K562 (cell line): Measurements from ENCODE around the gene C1orf116. TPM values are rescaled to one million over a fixed set of nuclear protein-coding genes. Genes with fewer than 3 reads are reported as not detected.

Source experiments
- ATAC-seq: fragments of 200-7000 bp; cut with Tn5 transposase; 3 replicates; pipeline ENCODE4 v1.9.1; 2020; ENCODE audit warnings: moderate library complexity
- BruUV-seq: library from RNA; stranded (reverse); fragments of 400-500 nt; replicated peaks from 2 replicates; lab custom pipeline; 2021; lab: Mats Ljungman, UMichigan
- CTCF ChIA-PET: fragments of 300-600 bp; formaldehyde crosslinking; extraction: SDS; loops from one replicate; lab custom pipeline; 2021; ENCODE audit warnings: low intra/inter-chr PET ratio; lab: Yijun Ruan, JAX
- POLR2A ChIA-PET: fragments of 300-600, 350-650 bp; sonication (Branson Sonifier 250); formaldehyde crosslinking; extraction: SDS; loops from one replicate; lab custom pipeline; 2021; ENCODE audit warnings: antibody characterized with exemption, inconsistent platforms; lab: Yijun Ruan, JAX
- DNase-seq, 4 experiments: peaks; one replicate each; pipeline versions ENCODE4 v3.0.0 to v3.0.0-alpha.2; 2011 to 2018; ENCODE audit warnings: low spot score in 3 of 4, mixed read lengths in 3 of 4; ENCODE audit errors: extremely low read depth in 1 of 4
- FAIRE-seq: peaks from 2 replicates; lab custom pipeline; 2011; peaks lifted over from hg19 to GRCh38; lab: Jason Lieb, UNC
- H2AFZ ChIP-seq: 2 replicates; pipeline ENCODE4 v1.6.0; 2011; ENCODE audit warnings: low read depth, low read length, control low read depth, inconsistent platforms
- H3K27ac ChIP-seq: fragments of 200-600 bp; 3 replicates; pipeline ENCODE4 v1.8.0; 2011; ENCODE audit warnings: low read depth, mild to moderate bottlenecking, control low read depth, inconsistent platforms, low read length, moderate library complexity, mixed read lengths; ENCODE audit errors: extremely low read depth
- H3K27me3 ChIP-seq, 2 experiments: fragments of 300-600 bp in 1 of 2; 2 replicates in 1 of 2; 3 replicates in 1 of 2; pipeline versions ENCODE4 v1.6.0 to v1.8.0; 2011; ENCODE audit warnings: inconsistent platforms in 2 of 2, low read length in 2 of 2, mild to moderate bottlenecking in 1 of 2, mixed read lengths in 1 of 2, moderate library complexity in 1 of 2; ENCODE audit not compliant: control insufficient read depth in 2 of 2, insufficient read depth in 2 of 2
- H3K36me3 ChIP-seq: fragments of 300-600 bp; 3 replicates; pipeline ENCODE4 v1.8.0; 2011; ENCODE audit warnings: mild to moderate bottlenecking, low read length, inconsistent platforms; ENCODE audit not compliant: control insufficient read depth, insufficient read depth
- H3K4me1 ChIP-seq, 2 experiments: fragments of 200-600 bp in 1 of 2; replicated peaks in 1 of 2; 2 replicates in 1 of 2; 3 replicates in 1 of 2; pipeline versions ENCODE4 v1.5.1 to v1.8.0; 2011; ENCODE audit warnings: inconsistent platforms in 2 of 2, low read length in 2 of 2, mild to moderate bottlenecking in 1 of 2, mixed read lengths in 1 of 2, moderate library complexity in 1 of 2; ENCODE audit not compliant: control insufficient read depth in 2 of 2, insufficient read depth in 2 of 2
- H3K4me2 ChIP-seq: 2 replicates; pipeline ENCODE4 v1.6.1; 2011; ENCODE audit warnings: low read length, control low read depth, inconsistent platforms, mixed read lengths; ENCODE audit not compliant: insufficient read depth
- H3K4me3 ChIP-seq: fragments of 200-600 bp; sonication (generic), shearing (Covaris generic); 2 replicates; pipeline ENCODE4 v1.5.1; 2016; ENCODE audit warnings: control low read depth, inconsistent platforms
- H3K79me2 ChIP-seq: fragments of 200-600 bp; 3 replicates; pipeline ENCODE4 v1.8.0; 2011; ENCODE audit warnings: low read length, inconsistent platforms; ENCODE audit not compliant: control insufficient read depth, insufficient read depth
- H3K9ac ChIP-seq, 2 experiments: 2 replicates each; pipeline versions ENCODE4 v1.6.0 to v1.6.1; 2011; ENCODE audit warnings: low read depth in 2 of 2, low read length in 2 of 2, control low read depth in 1 of 2, inconsistent platforms in 1 of 2, mild to moderate bottlenecking in 1 of 2, mixed read lengths in 1 of 2; ENCODE audit not compliant: insufficient read depth in 1 of 2
- H3K9me1 ChIP-seq: one replicate; pipeline ENCODE4 v1.6.0; 2011; ENCODE audit warnings: inconsistent platforms, mild to moderate bottlenecking, low read length, moderate library complexity; ENCODE audit not compliant: control insufficient read depth, insufficient read depth
- H3K9me3 ChIP-seq: replicated peaks from 2 replicates; pipeline ENCODE4 v1.5.1; 2011; ENCODE audit warnings: low read depth, low read length, inconsistent platforms; ENCODE audit not compliant: control insufficient read depth, insufficient read depth
- H4K20me1 ChIP-seq: replicated peaks from 2 replicates; pipeline ENCODE4 v1.6.1; 2011; ENCODE audit warnings: low read length, inconsistent platforms, mixed read lengths; ENCODE audit not compliant: control insufficient read depth, insufficient read depth
- ARID3B ChIP-seq: fragments of 250-450 bp; sonication (Bioruptor Pico); IDR thresholded peaks from 2 replicates; pipeline ENCODE4 v1.4.0; 2020; ENCODE audit warnings: borderline replicate concordance
- C11orf30 ChIP-seq: fragments of 450-650 bp; IDR thresholded peaks from 2 replicates; pipeline ENCODE4 v1.6.1; 2016; ENCODE audit warnings: low read depth, mild to moderate bottlenecking
- CBFA2T2 ChIP-seq: fragments of 450-650 bp; conservative IDR thresholded peaks from 2 replicates; pipeline ENCODE4 v1.6.1; 2017; ENCODE audit warnings: mild to moderate bottlenecking
- CBFA2T3 ChIP-seq: fragments of 450-650 bp; IDR thresholded peaks from 2 replicates; pipeline ENCODE4 v1.6.1; 2017
- ELF4 ChIP-seq: fragments of 450-650 bp; formaldehyde crosslinking; IDR thresholded peaks from 2 replicates; pipeline ENCODE4 v1.4.0; 2022; ENCODE audit warnings: missing genetic modification characterization
- ESRRA ChIP-seq: fragments of 450-650 bp; IDR thresholded peaks from 2 replicates; pipeline ENCODE4 v1.6.1; 2014; ENCODE audit warnings: low read depth, mild to moderate bottlenecking, moderate library complexity, borderline replicate concordance
- ETV5 ChIP-seq: sonication (generic); formaldehyde crosslinking; IDR thresholded peaks from 2 replicates; pipeline ENCODE4 v1.4.0; 2020; ENCODE audit warnings: low read depth, mild to moderate bottlenecking, missing genetic modification reagents
- GATAD2B ChIP-seq: fragments of 450-650 bp; IDR thresholded peaks from 2 replicates; pipeline ENCODE4 v1.6.1; 2017; ENCODE audit warnings: mild to moderate bottlenecking, borderline replicate concordance
- HDAC2 ChIP-seq: fragments of 450-650 bp; IDR thresholded peaks from 2 replicates; pipeline ENCODE4 v1.6.1; 2016; ENCODE audit warnings: mild to moderate bottlenecking
- JUNB ChIP-seq: fragments of 450-650 bp; formaldehyde crosslinking; conservative IDR thresholded peaks from 2 replicates; pipeline ENCODE4 v1.4.0; 2020; ENCODE audit warnings: mild to moderate bottlenecking
- KDM1A ChIP-seq, 2 experiments: fragments of 450-650 bp; IDR thresholded peaks; 2 replicates each; pipeline ENCODE4 v1.6.1; 2016; ENCODE audit warnings: mild to moderate bottlenecking in 2 of 2
- MAFF ChIP-seq: IDR thresholded peaks from 2 replicates; pipeline ENCODE4 v1.6.1; 2012; ENCODE audit warnings: low read length, improper control_type of control experiment
- MAFG ChIP-seq: fragments of 450-650 bp; conservative IDR thresholded peaks from 2 replicates; pipeline ENCODE4 v1.6.1; 2016; ENCODE audit warnings: missing genetic modification characterization, missing compliant biosample characterization
- MAFK ChIP-seq: IDR thresholded peaks from 2 replicates; pipeline ENCODE4 v1.6.1; 2011; ENCODE audit warnings: low read length, improper control_type of control experiment
- RCOR1 ChIP-seq, 2 experiments: IDR thresholded peaks; 2 replicates each; pipeline ENCODE4 v1.6.1; 2012; ENCODE audit warnings: low read depth in 2 of 2, low read length in 2 of 2, borderline replicate concordance in 1 of 2, improper control_type of control experiment in 1 of 2
- SPI1 ChIP-seq: IDR thresholded peaks from 2 replicates; pipeline ENCODE4 v1.6.1; 2011; ENCODE audit warnings: low read depth, low read length, control low read depth, borderline replicate concordance
- TCF7 ChIP-seq: sonication (generic); IDR thresholded peaks from 2 replicates; pipeline ENCODE4 v1.6.1; 2016; ENCODE audit warnings: antibody characterized with exemption, borderline replicate concordance
- THAP12 ChIP-seq: fragments of 250-450 bp; sonication (Bioruptor Pico); IDR thresholded peaks from 2 replicates; pipeline ENCODE4 v1.9.0; 2021; ENCODE audit warnings: mild to moderate bottlenecking, inconsistent platforms
- ZNF184 ChIP-seq: sonication (generic); formaldehyde crosslinking; IDR thresholded peaks from 2 replicates; pipeline ENCODE4 v1.5.0; 2020; ENCODE audit warnings: missing genetic modification reagents
- ZNF431 ChIP-seq: sonication (generic); formaldehyde crosslinking; IDR thresholded peaks from 2 replicates; pipeline ENCODE4 v1.8.0; 2022; ENCODE audit warnings: mild to moderate bottlenecking, missing genetic modification reagents
- WGBS: fragments of 100-300 bp; shearing (Covaris generic); methylation state at CpG from one replicate; pipeline ENCODE4 v1.1.6; 2016; ENCODE audit warnings: low coverage, mixed read lengths; ENCODE audit not compliant: insufficient coverage; ENCODE audit errors: missing lambda C conversion rate; 5-methylcytosine and 5-hydroxymethylcytosine counted together
- in situ Hi-C: fragments of 300-500 bp; cut with MboI; formaldehyde crosslinking; loops from 4 replicates; pipeline ENCODE4 v1.15.0; 2018; ENCODE audit warnings: inconsistent platforms, mixed read lengths
- intact Hi-C: fragments of 100-400 bp; cut with micrococcal nuclease; formaldehyde crosslinking; loops from 2 replicates; pipeline ENCODE4 v1.14.2; 2022
- polyA plus RNA-seq, 8 experiments: library from polyadenylated mRNA; depleted of rRNA in 4 of 8; stranded (reverse) in 5 of 8; unstranded in 3 of 8; fragments of >200 nt; fragmentation: Nextera tagmentation in 2 of 8; fragmentation: Illumina TruSeq in 1 of 8; extraction: Ambion mirVana in 2 of 8; extraction: Trizol in 1 of 8; gene quantifications; 2 replicates each; pipeline versions ENCODE4 v1.2.1 to v1.2.3, GENCODE V29; 2011 to 2014; ENCODE audit warnings: inconsistent platforms in 1 of 8, missing spikeins in 1 of 8
- total RNA-seq, 7 experiments: library from RNA; depleted of rRNA in 6 of 7; stranded (reverse); fragments of >200 nt in 6 of 7; fragmentation: Illumina TruSeq in 2 of 7; extraction: Trizol in 2 of 7; gene quantifications; 2 replicates each; pipeline versions ENCODE4 v1.2.1 to v1.2.3, GENCODE V29; 2011 to 2021; ENCODE audit warnings: low replicate concordance in 1 of 7

The C1orf116 gene
- total and polyA plus RNA-seq, 9 of the 15 experiments (the other 6 are each of a cell fraction or from before 2014, with no cell fraction given) = 0.62 to 3.0 (median 0.95) TPM

- TF ChIP-seq THAP12 (no peak), TCF7 (no peak), ZNF184 (CRISPR knock-in tag) (no peak), ZNF431 (CRISPR knock-in tag) (no peak), ARID3B (CRISPR knock-in tag) (no peak)
Measured at GRCh38 chr1:206970446-206970845, 62.1 kb downstream of the C1orf116 start, which contains the start of gene FCAMR (continued).

GRCh38 chr1:206969090-206969489, 63.5 kb downstream of the C1orf116 start:
- Histone ChIP-seq H2AFZ (no peak overlapping the region), H3K79me2 (no peaks in the 10 kb centered on the region), H3K36me3 (no peaks in the 10 kb centered on the region), H3K4me2 (no peak overlapping the region), H4K20me1 (no peaks in the 10 kb centered on the region), H3K27ac (no peak overlapping the region), H3K27me3 (peaks cover 12 to 21% of the 10 kb centered on the region in 2 experiments; a peak in 4 of 5 replicates), H3K9me1 (no peaks in the 10 kb centered on the region), H3K4me3 (no peak overlapping the region), H3K9me3 (no peaks in the 10 kb centered on the region), H3K9ac (no peak overlapping the region), H3K4me1 (no peaks in the 10 kb centered on the region; a peak in 1 of 5 replicates)
- ATAC-seq (peak; percentile 17; the same call in 2 of the 3 replicates), FAIRE-seq (no peak), DNase-seq (no peak)
- intact Hi-C loops (no loop called here), in situ Hi-C loops (no loop called here)
- ChIA-PET CTCF (no interaction called here), POLR2A (interaction anchor here (0.6 to 1.4 kb wide), 4 partner anchors 9 to 837 kb away, joined by 3 to 5 read pairs (median 3); no protein-coding TSS in a partner anchor)
- BruUV-seq = no TSS peak
- whole genome bisulfite sequencing = 1% methylated on average over 5 of the region's 5 CpGs
- TF ChIP-seq CBFA2T3 (peak; percentile 51; the same call in 1 of the 2 replicates), JUNB (CRISPR knock-in tag) (no peak), HDAC2 (0 out of 2 replicates have a peak, but pooled peaks have one; percentile 23), SPI1 (peak; percentile 35; the same call in 1 of the 2 replicates), GATAD2B (no peak), CBFA2T2 (0 out of 2 replicates have a peak, but pooled peaks have one; percentile 10), ESRRA (0 out of 2 replicates have a peak, but pooled peaks have one; percentile 30), ETV5 (CRISPR knock-in tag) (no peak), MAFK (peak; percentile 71), RCOR1 (IDR thresholded peaks at IDR 0.05; ENCODE audit: borderline replicate concordance in 1 of 2, low read depth in 2 of 2, low read length in 2 of 2) (peak; percentile 67 to 81; a peak in 3 of 4 replicates), MAFG (tag) (peak; percentile 83), ELF4 (CRISPR knock-in tag) (no peak), MAFF (peak; percentile 80), KDM1A (IDR thresholded peaks at IDR 0.05) (peak; percentile 67 to 70; a peak in 3 of 4 replicates), C11orf30 (peak; percentile 78)
